Measurements from ENCODE around the gene LMLN. TPM values are rescaled to one million over a fixed set of nuclear protein-coding genes. Genes with fewer than 3 reads are reported as not detected.

LMLN gene
- total RNA-seq, 4 donors from 2014 or later, result 2.3 to 10.4 (median 3.8) TPM

- 93 to 95% methylated on average over 1 of the region's 1 CpG for WGBS, 2 donors
- DNase-seq (ENCODE audit: low spot score in 2 of 2), result no peak
- H3K4me3 ChIP-seq (ENCODE audit: low read depth, poor library complexity, severe bottlenecking), result no peak overlapping the region
- no peak for TF ChIP-seq POLR2A (IDR thresholded peaks at IDR 0.05)
- TF ChIP-seq, protein P1, sequence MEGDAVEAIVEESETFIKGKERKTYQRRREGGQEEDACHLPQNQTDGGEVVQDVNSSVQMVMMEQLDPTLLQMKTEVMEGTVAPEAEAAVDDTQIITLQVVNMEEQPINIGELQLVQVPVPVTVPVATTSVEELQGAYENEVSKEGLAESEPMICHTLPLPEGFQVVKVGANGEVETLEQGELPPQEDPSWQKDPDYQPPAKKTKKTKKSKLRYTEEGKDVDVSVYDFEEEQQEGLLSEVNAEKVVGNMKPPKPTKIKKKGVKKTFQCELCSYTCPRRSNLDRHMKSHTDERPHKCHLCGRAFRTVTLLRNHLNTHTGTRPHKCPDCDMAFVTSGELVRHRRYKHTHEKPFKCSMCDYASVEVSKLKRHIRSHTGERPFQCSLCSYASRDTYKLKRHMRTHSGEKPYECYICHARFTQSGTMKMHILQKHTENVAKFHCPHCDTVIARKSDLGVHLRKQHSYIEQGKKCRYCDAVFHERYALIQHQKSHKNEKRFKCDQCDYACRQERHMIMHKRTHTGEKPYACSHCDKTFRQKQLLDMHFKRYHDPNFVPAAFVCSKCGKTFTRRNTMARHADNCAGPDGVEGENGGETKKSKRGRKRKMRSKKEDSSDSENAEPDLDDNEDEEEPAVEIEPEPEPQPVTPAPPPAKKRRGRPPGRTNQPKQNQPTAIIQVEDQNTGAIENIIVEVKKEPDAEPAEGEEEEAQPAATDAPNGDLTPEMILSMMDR (IDR thresholded peaks at IDR 0.05), result no peak
- intact Hi-C loops (cut with DNase I; ENCODE audit: low total_unique reads), result no loop called here
These were observed 23.1 kb downstream of the LMLN start for GRCh38 chr3:197983076-197983475.

DNA sequence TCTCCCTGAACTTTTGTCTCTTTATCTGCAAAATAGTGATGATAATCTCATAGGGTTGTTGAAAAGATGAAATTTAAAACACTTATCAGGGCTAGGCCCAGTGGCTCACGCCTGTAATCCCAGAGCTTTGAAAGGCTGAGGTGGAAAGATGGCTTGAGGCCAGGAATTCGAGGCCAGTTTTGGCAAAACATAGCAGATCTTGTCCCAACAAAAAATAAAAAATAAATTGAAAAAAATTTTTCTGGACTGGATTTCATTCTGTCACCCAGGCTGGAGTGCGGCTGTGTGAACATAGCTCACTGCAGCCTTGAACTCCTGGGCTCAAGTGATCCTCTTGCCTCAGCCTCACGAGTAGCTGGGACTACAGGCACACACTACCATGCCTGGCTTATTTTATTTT is 29.6 kb downstream of the LMLN start:
- TF ChIP-seq, protein P1 (IDR thresholded peaks at IDR 0.05), result no peak
- no peak for TF ChIP-seq POLR2A (IDR thresholded peaks at IDR 0.05)
- no peak overlapping the region for H3K4me3 ChIP-seq (ENCODE audit: low read depth, poor library complexity, severe bottlenecking)
- DNase-seq (ENCODE audit: low spot score in 2 of 2), result no peak
- WGBS, 2 donors, result 79 to 80% methylated on average over 4 of the region's 4 CpGs
- intact Hi-C loops (cut with DNase I; ENCODE audit: low total_unique reads), result no loop called here

- WGBS, 2 donors, result 97 to 100% methylated on average over 1 of the region's 1 CpG
- TF ChIP-seq POLR2A (IDR thresholded peaks at IDR 0.05), result no peak
- TF ChIP-seq, protein P1 (IDR thresholded peaks at IDR 0.05), result no peak
- no peak for DNase-seq (ENCODE audit: low spot score in 2 of 2)
- no peak overlapping the region for H3K4me3 ChIP-seq (ENCODE audit: low read depth, poor library complexity, severe bottlenecking)
- intact Hi-C loops (cut with DNase I; ENCODE audit: low total_unique reads), result no loop called here
These were observed 34.7 kb downstream of the LMLN start for GRCh38 chr3:197994736-197995135.

GRCh38 chr3:197996855-197997254 is 36.8 kb downstream of the LMLN start:
- DNase-seq (ENCODE audit: low spot score in 2 of 2), result no peak
- intact Hi-C loops (cut with DNase I; ENCODE audit: low total_unique reads), result no loop called here
- H3K4me3 ChIP-seq (ENCODE audit: low read depth, poor library complexity, severe bottlenecking), result no peak overlapping the region
- WGBS, 2 donors, result 93 to 99% methylated on average over 5 of the region's 5 CpGs
- TF ChIP-seq POLR2A (IDR thresholded peaks at IDR 0.05), result no peak
- TF ChIP-seq, protein P1 (IDR thresholded peaks at IDR 0.05), result no peak

- H3K4me3 ChIP-seq (ENCODE audit: low read depth, poor library complexity, severe bottlenecking), result no peak overlapping the region
- WGBS, 2 donors, result 95 to 98% methylated on average over 3 of the region's 3 CpGs
- intact Hi-C loops (cut with DNase I; ENCODE audit: low total_unique reads), result no loop called here
- TF ChIP-seq, protein P1 (IDR thresholded peaks at IDR 0.05), result no peak
- no peak for TF ChIP-seq POLR2A (IDR thresholded peaks at IDR 0.05)
- DNase-seq (ENCODE audit: low spot score in 2 of 2), result no peak
These were observed 37.9 kb downstream of the LMLN start for GRCh38 chr3:197997936-197998335.

- 95 to 97% methylated on average over 5 of the region's 5 CpGs for whole genome bisulfite sequencing, 2 donors
- no peak for DNase-seq (ENCODE audit: low spot score in 2 of 2)
- intact Hi-C loops (cut with DNase I; ENCODE audit: low total_unique reads), result no loop called here
- no peak overlapping the region for H3K4me3 ChIP-seq (ENCODE audit: low read depth, poor library complexity, severe bottlenecking)
- TF ChIP-seq, protein P1 (IDR thresholded peaks at IDR 0.05), result no peak
- no peak for TF ChIP-seq POLR2A (IDR thresholded peaks at IDR 0.05)
These were observed 57.1 kb downstream of the LMLN start for GRCh38 chr3:198017090-198017489.
